Suppressor macrophage treated with lipopolysaccharide for 1 hour (primary cell): ENCODE data around the gene LSR.

Source experiments
- DNase-seq, 3 donors: peaks; one replicate each; pipeline ENCODE4 v3.0.0-alpha.2; 2020 to 2022

The LSR gene

DNA sequence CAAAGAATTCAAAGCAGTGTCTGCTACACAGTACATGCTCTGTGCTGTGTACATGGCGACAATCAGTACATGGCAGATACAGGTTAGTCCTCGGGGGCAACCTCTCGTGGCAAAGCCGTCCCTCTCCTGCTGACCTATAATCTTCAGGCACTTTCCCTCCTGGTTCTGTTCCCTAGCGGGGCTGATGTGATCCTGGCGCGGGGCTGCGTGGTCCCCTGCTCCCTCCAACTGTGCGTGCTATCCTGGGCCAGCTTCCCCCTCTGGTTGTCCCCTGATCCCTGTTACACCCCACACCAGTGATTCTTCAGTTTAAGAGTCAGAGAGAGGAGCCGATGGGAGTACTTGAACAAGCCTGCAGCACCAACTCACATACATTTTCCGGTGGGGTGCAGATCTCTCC lies 55.2 kb downstream of the LSR start:
- no peak for DNase-seq

DNA sequence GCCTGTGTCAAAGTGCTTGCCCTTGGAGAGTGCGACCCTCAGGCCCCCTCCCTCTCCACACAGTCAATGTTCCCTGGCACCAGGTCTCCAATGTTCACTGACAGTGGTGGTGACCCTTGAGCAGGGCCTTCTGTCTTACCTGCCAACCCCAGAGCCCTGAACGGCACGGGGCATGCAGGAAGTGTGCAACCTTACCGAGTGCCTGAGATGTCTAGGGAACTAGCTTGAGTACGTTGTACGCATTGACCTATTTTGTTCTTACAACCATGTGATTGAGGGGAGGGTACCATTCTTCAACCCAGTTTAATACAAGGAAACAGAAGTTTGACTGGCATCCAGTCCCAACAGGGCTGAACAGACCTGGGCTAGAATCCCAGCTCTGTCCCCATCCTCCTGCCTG lies 56.4 kb downstream of the LSR start:
- DNase-seq: no peak

DNA sequence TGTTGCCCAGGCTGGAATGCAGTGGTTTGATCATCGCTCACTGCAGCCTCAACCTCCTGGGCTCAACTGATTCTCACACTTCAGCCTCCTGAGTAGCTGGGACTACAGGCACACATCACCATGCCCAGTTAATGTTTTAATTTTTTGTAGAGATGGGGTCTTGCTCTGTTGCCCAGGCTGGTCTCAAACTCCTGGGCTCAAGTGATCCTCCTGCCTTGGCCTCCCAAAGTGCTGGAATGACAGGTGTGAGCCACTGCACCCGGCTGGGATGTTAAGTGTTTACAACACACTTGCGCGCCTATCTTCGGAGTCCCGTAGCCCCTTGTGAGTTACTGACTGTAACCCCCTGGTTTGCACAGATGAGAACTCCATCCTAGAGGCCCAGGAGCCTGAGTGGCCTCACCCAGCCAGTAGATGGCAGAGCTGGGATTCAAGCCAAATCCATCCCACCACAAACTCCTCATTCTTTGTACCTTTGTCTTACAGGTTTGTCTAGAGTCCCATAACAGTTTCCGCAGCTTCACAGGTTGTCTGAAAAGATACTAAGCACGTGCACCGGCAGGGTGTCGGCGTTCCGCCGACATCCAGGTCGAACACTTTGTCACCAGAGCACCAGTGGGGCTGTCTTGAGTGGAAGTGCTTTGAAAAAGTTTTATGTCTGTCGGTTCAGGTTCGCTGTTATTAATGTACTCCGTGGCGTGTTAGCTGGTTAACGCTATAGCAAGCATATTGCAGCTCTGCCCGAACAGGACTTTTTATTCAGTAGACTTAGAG lies 57.9 kb downstream of the LSR start:
- no peak for DNase-seq

DNA sequence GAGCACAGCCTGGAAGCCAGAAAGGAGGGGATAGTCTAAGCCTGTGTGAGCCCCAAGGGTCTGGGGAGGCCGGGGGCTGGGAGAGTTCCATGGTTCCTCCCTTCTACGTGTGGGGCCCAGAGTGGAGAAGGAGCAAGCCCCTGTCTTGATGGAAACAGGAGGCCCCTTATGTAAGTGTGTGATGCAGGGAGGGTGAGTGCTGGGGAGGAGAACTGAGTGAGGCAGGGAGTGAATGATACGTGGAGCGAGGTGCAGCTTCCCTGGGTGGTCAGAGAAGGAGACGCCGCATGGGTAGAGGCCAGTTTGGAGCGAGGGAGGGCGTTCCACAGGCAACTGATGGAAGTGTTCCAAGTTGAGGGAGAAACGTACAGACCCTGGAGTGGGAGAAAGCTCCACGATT lies 59.1 kb downstream of the LSR start:
- DNase-seq: no peak

DNA sequence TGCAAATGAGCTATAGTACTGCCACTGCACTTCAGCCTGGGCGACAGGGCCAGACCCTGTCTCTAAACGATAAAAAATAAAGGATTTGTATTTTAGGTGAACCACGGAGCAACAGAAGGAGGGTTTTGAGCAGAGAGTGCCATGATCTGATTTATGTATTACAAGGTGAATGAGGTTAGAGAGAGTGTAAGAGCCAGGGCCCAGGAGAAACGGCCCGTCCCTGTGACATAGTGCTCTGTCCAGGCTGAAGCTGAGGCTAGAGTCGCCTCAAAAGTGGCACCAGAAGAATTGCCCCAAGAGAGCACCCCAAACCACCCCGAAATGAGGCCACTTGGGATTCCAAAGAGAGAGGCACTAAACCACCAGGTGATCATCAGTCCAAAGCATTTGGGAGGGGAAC lies 60.1 kb downstream of the LSR start:
- DNase-seq: no peak

DNA sequence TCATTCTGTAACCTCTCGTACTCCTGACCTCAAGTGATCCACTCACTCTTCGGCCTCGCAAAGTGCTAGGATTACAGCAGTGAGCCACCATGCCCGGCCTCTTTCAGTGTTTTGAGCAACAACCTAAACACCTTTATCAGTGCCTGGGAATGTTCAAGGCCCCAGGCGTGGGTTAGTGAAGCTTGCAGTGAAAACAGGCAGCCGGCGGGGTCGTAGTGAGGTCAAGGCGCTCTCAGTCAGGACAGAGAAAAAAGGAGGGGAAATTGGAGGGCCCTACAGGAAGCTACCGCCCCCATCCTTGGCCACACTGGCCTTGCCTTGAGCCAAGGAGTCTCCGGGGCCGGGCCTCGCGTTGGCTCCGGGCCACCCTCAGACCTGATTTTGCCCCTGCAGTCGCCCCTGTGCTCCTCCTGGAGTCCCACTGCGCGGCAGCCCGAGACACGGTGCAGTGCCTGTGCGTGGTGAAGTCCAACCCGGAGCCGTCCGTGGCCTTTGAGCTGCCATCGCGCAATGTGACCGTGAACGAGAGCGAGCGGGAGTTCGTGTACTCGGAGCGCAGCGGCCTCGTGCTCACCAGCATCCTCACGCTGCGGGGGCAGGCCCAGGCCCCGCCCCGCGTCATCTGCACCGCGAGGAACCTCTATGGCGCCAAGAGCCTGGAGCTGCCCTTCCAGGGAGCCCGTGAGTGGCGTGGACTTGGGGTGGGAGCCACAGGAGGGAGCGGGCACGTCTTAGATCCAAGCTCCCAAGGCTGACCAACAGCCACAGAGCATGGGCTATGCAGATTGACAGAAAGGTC lies 60.9 kb downstream of the LSR start:
- DNase-seq: no peak

DNA sequence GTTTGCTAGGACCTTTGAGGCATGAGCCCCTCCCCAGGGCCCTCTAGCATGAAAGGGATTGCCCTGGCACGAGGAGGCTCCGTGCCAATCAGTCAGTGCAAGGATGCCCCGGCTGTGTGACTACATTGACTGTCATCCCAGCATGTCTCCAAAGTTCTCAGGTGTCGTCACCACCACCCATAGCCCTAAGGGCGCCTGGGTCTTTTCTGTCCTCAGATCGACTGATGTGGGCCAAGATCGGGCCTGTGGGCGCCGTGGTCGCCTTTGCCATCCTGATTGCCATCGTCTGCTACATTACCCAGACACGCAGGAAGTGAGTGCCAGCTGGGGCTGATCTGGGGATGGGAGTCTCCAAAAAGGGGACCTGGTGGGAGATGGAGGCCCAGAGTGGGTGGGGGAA lies 61.5 kb downstream of the LSR start:
- DNase-seq: no peak

DNA sequence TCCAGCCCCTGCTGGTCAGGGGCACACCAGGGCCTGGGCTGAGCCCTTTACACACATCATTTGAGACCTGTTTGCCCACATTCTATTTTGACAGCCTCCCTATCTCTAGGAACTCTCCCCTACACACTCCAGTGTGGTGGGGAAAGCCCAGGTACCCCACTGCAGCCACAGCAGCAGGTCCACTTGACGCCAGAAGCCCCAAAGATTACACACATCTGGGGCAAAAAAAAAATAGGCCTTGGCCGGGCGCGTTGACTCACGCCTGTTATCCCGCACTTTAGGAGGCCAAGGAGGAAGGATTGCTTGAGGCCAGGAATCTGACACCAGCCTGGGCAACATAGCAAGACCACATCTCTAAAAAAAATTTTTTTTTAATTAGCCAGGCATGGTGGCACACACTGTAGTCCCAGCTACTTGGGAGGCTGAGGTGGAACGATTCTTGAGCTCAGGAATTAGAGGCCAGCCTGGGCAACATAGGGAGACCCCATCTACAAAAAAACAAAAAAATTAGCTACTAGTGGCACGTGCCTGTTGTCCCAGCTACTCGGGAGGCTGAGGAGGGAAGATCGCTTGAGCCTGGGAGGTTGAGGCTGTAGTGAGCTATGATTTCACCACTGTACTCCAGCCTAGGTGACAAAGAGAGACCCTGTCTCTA lies 62.1 kb downstream of the LSR start:
- no peak for DNase-seq

DNA sequence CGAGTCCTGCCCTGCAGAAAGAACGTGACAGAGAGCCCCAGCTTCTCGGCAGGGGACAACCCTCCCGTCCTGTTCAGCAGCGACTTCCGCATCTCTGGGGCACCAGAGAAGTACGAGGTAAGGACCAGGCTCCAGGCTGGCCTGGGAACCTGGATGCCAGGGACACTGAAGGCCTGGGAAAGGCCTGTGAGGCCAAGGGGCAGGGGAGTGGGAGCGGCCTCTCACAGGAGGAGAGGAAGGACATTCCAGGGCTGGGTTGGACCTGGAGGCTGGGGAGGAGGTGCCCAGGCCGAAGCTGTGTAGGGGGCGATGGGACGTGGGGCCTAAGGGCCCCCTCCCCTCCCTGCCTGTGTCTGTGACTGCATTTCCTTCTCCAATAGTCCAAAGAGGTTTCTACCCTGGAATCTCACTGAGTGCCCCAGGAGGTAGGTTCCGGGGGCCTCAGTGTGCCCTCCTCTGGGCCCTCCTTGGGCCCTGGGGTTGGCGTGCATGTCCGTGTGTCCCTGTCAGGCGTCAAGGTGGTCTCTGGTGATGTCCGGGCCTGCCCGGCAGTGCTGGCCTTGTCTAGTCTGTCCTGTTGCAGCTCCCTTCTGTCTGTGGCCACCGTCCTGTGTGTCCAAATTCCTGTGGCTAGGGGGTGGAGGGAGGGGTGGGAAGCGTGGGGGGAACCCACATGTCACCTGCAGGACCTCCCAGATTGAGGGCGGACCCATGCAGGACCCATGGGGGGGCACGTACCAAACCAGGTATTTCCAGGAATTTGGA lies 63.3 kb downstream of the LSR start:
- DNase-seq: no peak

DNA sequence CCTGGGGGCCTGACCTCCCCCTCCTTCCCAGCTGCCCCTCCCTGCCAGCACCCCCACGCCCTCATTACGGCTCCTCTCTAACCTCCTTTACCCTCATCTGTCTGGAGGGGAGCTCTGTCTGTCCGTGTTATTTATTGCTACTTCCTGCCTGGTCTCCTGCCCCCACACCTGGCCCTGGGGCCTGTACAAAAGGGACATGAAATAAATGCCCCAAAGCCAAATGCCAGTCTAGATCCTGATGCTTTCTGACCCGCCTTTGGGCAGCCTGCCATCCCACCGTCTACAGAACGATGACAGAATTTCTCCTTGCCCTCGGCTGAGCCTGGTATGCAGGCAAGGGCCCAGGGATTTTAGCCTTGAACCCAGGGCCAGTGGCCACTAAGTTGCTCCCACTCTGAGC lies 64.8 kb downstream of the LSR start:
- DNase-seq: no peak

DNA sequence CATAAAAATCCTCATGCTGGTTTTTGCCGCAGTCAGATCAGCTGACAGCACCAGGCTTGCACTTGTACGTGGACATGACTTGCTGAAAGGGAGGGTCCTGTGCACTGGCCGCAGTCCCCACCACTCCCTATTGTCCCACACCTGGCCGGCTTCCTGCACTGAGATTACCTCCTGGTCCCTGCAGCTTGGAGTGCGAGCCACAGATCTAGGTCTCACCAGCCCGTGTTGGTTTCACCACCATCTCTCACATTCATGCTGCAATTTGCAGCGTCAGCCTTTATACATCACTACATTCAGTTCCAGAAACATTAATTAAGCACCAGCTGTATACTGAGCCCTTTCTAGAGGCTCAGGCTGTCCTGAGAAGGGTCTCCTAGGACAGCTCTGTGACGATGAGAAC lies 65.2 kb downstream of the LSR start:
- DNase-seq: no peak

DNA sequence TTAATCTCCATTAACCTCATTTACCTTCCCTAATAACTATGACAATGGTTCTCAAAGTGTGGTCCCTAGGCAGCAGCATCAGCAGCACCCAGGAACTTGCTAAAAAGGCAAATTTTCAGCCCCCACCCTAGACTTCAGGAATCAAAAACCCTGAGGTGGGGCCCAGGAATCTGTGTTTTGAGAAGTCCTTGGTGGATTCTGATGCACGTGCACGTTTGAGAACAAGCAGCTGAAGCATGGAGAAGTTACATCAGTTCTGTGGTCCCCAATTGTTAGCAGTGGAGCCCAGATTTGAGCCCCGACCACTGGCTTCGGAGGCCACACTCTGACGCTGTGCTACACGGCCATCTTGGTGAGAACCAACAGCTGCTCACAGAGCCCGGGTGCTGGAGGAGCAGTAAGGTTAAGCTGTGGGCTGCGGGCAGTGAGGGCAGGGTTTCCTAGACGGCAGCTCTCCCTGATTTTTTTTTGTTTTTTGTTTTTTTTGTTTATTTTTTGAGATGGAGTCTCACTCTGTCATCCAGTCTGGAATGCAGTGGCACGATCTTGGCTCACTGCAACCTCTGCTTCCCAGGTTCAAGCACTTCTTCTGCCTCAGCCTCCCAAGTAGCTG lies 66.2 kb downstream of the LSR start:
- DNase-seq: no peak

DNA sequence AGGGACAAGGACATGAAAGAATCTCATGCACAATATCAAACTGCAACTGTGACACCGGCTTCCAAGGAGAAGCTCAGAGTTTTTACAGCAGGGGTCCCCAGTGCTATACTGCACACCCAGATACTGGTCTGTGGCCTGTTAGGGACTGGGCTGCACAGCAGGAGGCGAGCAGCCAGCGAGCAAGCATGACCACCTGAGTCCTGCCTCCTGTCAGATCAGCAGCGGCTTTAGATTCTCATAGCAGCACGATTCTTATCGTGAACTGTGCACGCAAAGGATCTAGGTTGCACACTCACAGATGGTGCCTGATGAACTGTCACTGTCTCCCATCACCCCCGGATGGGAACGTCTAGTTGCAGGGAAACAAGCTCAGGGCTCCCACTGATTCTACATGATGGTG lies 67.1 kb downstream of the LSR start:
- no peak for DNase-seq

DNA sequence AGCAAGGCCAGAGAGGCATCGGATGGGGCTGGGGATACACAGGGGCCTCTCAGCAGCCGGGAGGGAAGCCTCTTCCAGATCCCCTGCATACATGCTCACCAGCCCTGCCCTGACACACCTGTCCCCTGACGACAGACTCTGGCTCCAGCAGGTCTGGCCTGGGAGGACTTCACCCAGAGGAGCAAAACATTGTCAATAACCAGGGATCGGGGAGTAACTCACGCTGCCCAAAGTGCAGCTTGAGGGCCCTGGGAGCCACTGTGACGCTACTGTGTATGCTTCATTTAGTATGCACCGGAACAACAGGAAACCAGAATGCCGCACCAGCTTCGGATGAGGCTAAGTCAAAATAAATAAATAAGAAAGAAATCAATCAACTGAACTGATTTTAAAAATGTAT lies 67.8 kb downstream of the LSR start:
- no peak for DNase-seq
